IMR-90 (cell line): ENCODE results near the gene KLK12. TPM values are rescaled to one million over a fixed set of nuclear protein-coding genes. Genes with fewer than 3 reads are reported as not detected.

Experiments used
- ATAC-seq: fragments of 200-7000 bp; cut with Tn5 transposase; 2 replicates; pipeline ENCODE4 v1.9.1; 2020; ENCODE audit warnings: low read depth, mild to moderate bottlenecking, moderate library complexity
- BruUV-seq: library from RNA; stranded (reverse); fragments of 400-500 nt; replicated peaks from 2 replicates; lab custom pipeline; 2021; lab: Mats Ljungman, UMichigan
- CTCF ChIA-PET: fragments of 300-600 bp; formaldehyde crosslinking; extraction: SDS; loops from one replicate; lab custom pipeline; 2021; ENCODE audit warnings: antibody characterized with exemption; lab: Yijun Ruan, JAX
- POLR2A ChIA-PET: fragments of 300-600 bp; sonication (Branson Sonifier 250); formaldehyde crosslinking; loops from one replicate; lab custom pipeline; 2022; ENCODE audit warnings: antibody characterized with exemption; ENCODE audit not compliant: unreplicated experiment; lab: Charles Lee
- DNase-seq: peaks from one replicate; pipeline ENCODE4 v3.0.0; 2013
- H2AFZ ChIP-seq: replicated peaks from 2 replicates; pipeline ENCODE3; 2013; ENCODE audit warnings: low read length, mild to moderate bottlenecking; ENCODE audit not compliant: poor library complexity
- H2AK5ac ChIP-seq: 2 replicates; pipeline ENCODE4 v1.6.1; 2013; ENCODE audit warnings: low read depth, low read length, inconsistent platforms
- H2AK9ac ChIP-seq: replicated peaks from 2 replicates; pipeline ENCODE3; 2013; ENCODE audit warnings: mild to moderate bottlenecking, low read depth, low read length, moderate library complexity; ENCODE audit not compliant: poor library complexity
- H2BK120ac ChIP-seq: 2 replicates; pipeline ENCODE4 v1.6.1; 2013; ENCODE audit warnings: low read depth, low read length, inconsistent platforms
- H2BK15ac ChIP-seq: 3 replicates; pipeline ENCODE4 v1.6.1; 2013; ENCODE audit warnings: low read depth, low read length, inconsistent platforms
- H2BK20ac ChIP-seq: 2 replicates; pipeline ENCODE4 v1.6.1; 2013; ENCODE audit warnings: low read depth, mild to moderate bottlenecking, inconsistent platforms, low read length, moderate library complexity
- H2BK5ac ChIP-seq: 2 replicates; pipeline ENCODE4 v1.6.1; 2013; ENCODE audit warnings: mild to moderate bottlenecking, low read depth, low read length, inconsistent platforms; ENCODE audit not compliant: poor library complexity, severe bottlenecking
- H3K14ac ChIP-seq: replicated peaks from 2 replicates; pipeline ENCODE4 v1.6.1; 2013; ENCODE audit warnings: low read depth, low read length, inconsistent platforms
- H3K18ac ChIP-seq: 2 replicates; pipeline ENCODE4 v1.6.1; 2013; ENCODE audit warnings: low read depth, low read length, control low read depth
- H3K23ac ChIP-seq: 2 replicates; pipeline ENCODE4 v1.6.1; 2013; ENCODE audit warnings: low read depth, low read length, inconsistent platforms
- H3K27ac ChIP-seq: 2 replicates; pipeline ENCODE4 v1.5.1; 2013; ENCODE audit warnings: mild to moderate bottlenecking, control low read depth, low read length; ENCODE audit not compliant: insufficient read depth
- H3K27me3 ChIP-seq: 2 replicates; pipeline ENCODE4 v1.6.1; 2013; ENCODE audit warnings: low read length; ENCODE audit not compliant: control insufficient read depth, insufficient read depth
- H3K36me3 ChIP-seq: 2 replicates; pipeline ENCODE4 v1.6.1; 2013; ENCODE audit warnings: low read length, mixed read lengths; ENCODE audit not compliant: control insufficient read depth, insufficient read depth
- H3K4ac ChIP-seq: 2 replicates; pipeline ENCODE4 v1.6.1; 2013; ENCODE audit warnings: low read depth, low read length, inconsistent platforms
- H3K4me1 ChIP-seq: 2 replicates; pipeline ENCODE4 v1.6.1; 2013; ENCODE audit warnings: low read length, mixed read lengths; ENCODE audit not compliant: control insufficient read depth, insufficient read depth
- H3K4me2 ChIP-seq: 2 replicates; pipeline ENCODE4 v1.6.1; 2013; ENCODE audit warnings: low read depth, mild to moderate bottlenecking, control low read depth, low read length, moderate library complexity
- H3K4me3 ChIP-seq: 2 replicates; pipeline ENCODE4 v1.5.1; 2013; ENCODE audit warnings: low read depth, mild to moderate bottlenecking, control low read depth, low read length, moderate library complexity; ENCODE audit not compliant: insufficient read depth
- H3K56ac ChIP-seq: 2 replicates; pipeline ENCODE4 v1.6.1; 2013; ENCODE audit warnings: low read length, inconsistent platforms; ENCODE audit not compliant: insufficient read depth; ENCODE audit errors: extremely low read depth
- H3K79me1 ChIP-seq, 2 experiments: 2 replicates each; pipeline ENCODE4 v1.6.1; 2013; ENCODE audit warnings: low read length in 2 of 2, inconsistent platforms in 1 of 2, low read depth in 1 of 2
- H3K9ac ChIP-seq: 2 replicates; pipeline ENCODE4 v1.6.1; 2013; ENCODE audit warnings: low read depth, low read length, control low read depth
- H3K9me1 ChIP-seq: 2 replicates; pipeline ENCODE4 v1.6.1; 2013; ENCODE audit warnings: low read length, inconsistent platforms; ENCODE audit not compliant: insufficient read depth
- H3K9me3 ChIP-seq: 2 replicates; pipeline ENCODE4 v1.6.1; 2013; ENCODE audit warnings: low read length; ENCODE audit not compliant: control insufficient read depth, insufficient read depth
- H4K20me1 ChIP-seq: 2 replicates; pipeline ENCODE4 v1.6.1; 2013; ENCODE audit warnings: low read length, inconsistent platforms; ENCODE audit not compliant: insufficient read depth
- H4K5ac ChIP-seq: 2 replicates; pipeline ENCODE4 v1.6.1; 2013; ENCODE audit warnings: mild to moderate bottlenecking, low read depth, low read length, control low read depth
- H4K8ac ChIP-seq, 2 experiments: 2 replicates each; pipeline ENCODE4 v1.6.1; 2013; ENCODE audit warnings: low read depth in 2 of 2, low read length in 2 of 2, control low read depth in 1 of 2, inconsistent platforms in 1 of 2
- H4K91ac ChIP-seq: 2 replicates; pipeline ENCODE4 v1.6.1; 2013; ENCODE audit warnings: low read depth, low read length, inconsistent platforms; ENCODE audit not compliant: insufficient read depth
- BHLHE40 ChIP-seq: fragments of 150-350 bp; IDR thresholded peaks from 2 replicates; pipeline ENCODE4 v1.6.1; 2016; ENCODE audit warnings: mild to moderate bottlenecking, low read depth, low read length
- FOS ChIP-seq: fragments of 150-350 bp; IDR thresholded peaks from 2 replicates; pipeline ENCODE4 v1.6.1; 2016; ENCODE audit warnings: low read depth, low read length
- MAFK ChIP-seq: IDR thresholded peaks from 2 replicates; pipeline ENCODE4 v1.6.1; 2012; ENCODE audit warnings: low read depth, low read length, improper control_type of control experiment
- NFE2L2 ChIP-seq: fragments of 150-350 bp; IDR thresholded peaks from 2 replicates; pipeline ENCODE4 v1.6.1; 2016; ENCODE audit warnings: low read depth, mild to moderate bottlenecking, low read length
- POLR2A ChIP-seq: IDR thresholded peaks from 2 replicates; pipeline ENCODE4 v1.6.1; 2012; ENCODE audit warnings: mild to moderate bottlenecking, low read depth, low read length
- RAD21 ChIP-seq: IDR thresholded peaks from 2 replicates; pipeline ENCODE4 v1.6.1; 2012; ENCODE audit warnings: low read length, improper control_type of control experiment
- RCOR1 ChIP-seq: IDR thresholded peaks from 2 replicates; pipeline ENCODE4 v1.6.1; 2012; ENCODE audit warnings: mild to moderate bottlenecking, low read length, improper control_type of control experiment; ENCODE audit not compliant: insufficient replicate concordance
- SMC3 ChIP-seq: fragments of 150-350 bp; IDR thresholded peaks from 2 replicates; pipeline ENCODE4 v1.6.1; 2016; ENCODE audit warnings: low read depth, mild to moderate bottlenecking, antibody characterized with exemption, low read length, moderate library complexity
- WGBS, 2 experiments: methylation state at CpG; one replicate each; pipeline versions ENCODE4 v1.1.5 to v1.1.7; 2013; ENCODE audit warnings: missing lambda C conversion rate in 2 of 2; ENCODE audit not compliant: insufficient read length in 1 of 2; ENCODE audit errors: extremely low coverage in 2 of 2; 5-methylcytosine and 5-hydroxymethylcytosine counted together
- dilution Hi-C: fragments of 300-500 bp; cut with HindIII; formaldehyde crosslinking; loops from one replicate; pipeline ENCODE4 v1.14.3; 2018; ENCODE audit warnings: low sequenced_read_pairs; ENCODE audit not compliant: unreplicated experiment
- in situ Hi-C: fragments of 300-500 bp; cut with MboI; formaldehyde crosslinking; loops from 3 replicates; pipeline ENCODE4 v1.14.3; 2019; ENCODE audit warnings: low sequenced_read_pairs, inconsistent platforms, mixed read lengths
- intact Hi-C: fragments of 100-400 bp; cut with micrococcal nuclease; formaldehyde crosslinking; loops from 2 replicates; pipeline ENCODE4 v1.10.0; 2022
- polyA plus RNA-seq, 3 experiments: library from polyadenylated mRNA; depleted of rRNA; stranded (reverse); fragments of >200 nt; gene quantifications; 2 replicates each; pipeline ENCODE4 v1.2.3, GENCODE V29; 2012; ENCODE audit warnings: low replicate concordance in 1 of 3
- total RNA-seq: library from RNA; depleted of rRNA; stranded (reverse); fragments of >200 nt; gene quantifications from 2 replicates; pipeline ENCODE4 v1.2.3, GENCODE V29; 2012
- TF ChIP-seq, protein P1 (sequence below): conservative IDR thresholded peaks from 2 replicates; pipeline ENCODE4 v1.5.1; 2012; ENCODE audit warnings: mild to moderate bottlenecking, low read depth, low read length, improper control_type of control experiment
- TF ChIP-seq, protein P2 (sequence below): fragments of 150-350 bp; IDR thresholded peaks from 2 replicates; pipeline ENCODE4 v1.6.1; 2017; ENCODE audit warnings: mild to moderate bottlenecking, antibody characterized with exemption, low read length, low read depth

KLK12 gene
- total and polyA plus RNA-seq, 2 of the 4 experiments (the other 2 are of a cell fraction) = not detected

DNA sequence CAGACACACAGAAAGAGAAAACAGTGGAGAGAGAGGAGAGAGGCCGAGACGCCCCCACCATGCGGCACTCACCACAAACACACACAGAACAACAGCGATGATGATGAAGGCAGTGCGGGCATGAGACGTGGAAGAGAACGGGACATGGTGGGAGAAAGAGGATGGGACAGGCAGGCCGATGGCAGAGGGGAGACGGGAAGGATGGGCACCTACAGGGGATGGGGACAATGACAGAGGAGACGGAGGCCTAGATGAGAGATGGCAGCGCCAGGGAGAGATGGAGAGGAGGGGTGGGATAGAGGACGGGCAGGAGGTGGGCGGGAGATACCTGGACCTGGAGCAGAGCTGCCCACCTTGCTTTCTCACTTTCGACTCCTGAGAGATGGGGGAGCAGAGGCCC is 49.0 kb upstream of the KLK12 start:
- Histone ChIP-seq H3K27me3 (no peaks in the 10 kb centered on the region), H3K56ac (no peak overlapping the region), H3K4ac (no peak overlapping the region), H3K9me3 (no peaks in the 10 kb centered on the region; the same call in 1 of the 2 replicates), H3K4me2 (no peak overlapping the region), H3K23ac (no peak overlapping the region), H4K8ac (no peak overlapping the region), H3K4me1 (no peaks in the 10 kb centered on the region), H3K14ac (no peak overlapping the region), H2AK9ac (no peak overlapping the region), H2BK15ac (no peak overlapping the region), H4K20me1 (no peaks in the 10 kb centered on the region), H3K9me1 (no peaks in the 10 kb centered on the region), H2AK5ac (no peak overlapping the region), H3K9ac (no peak overlapping the region), H3K18ac (no peak overlapping the region), H2BK5ac (no peak overlapping the region), H3K4me3 (no peak overlapping the region), H3K79me1 (no peaks in the 10 kb centered on the region), H4K5ac (no peak overlapping the region), H2AFZ (no peak overlapping the region), H4K91ac (no peak overlapping the region), H3K36me3 (no peaks in the 10 kb centered on the region), H2BK20ac (no peak overlapping the region), H3K27ac (no peak overlapping the region), H2BK120ac (no peak overlapping the region)
- in situ Hi-C loops = no loop called here
- no CpG with 5 or more reads among the region's 14 CpGs for WGBS, 2 experiments
- POLR2A ChIA-PET = no interaction called here
- TF ChIP-seq RAD21 (no peak), RCOR1 (no peak), BHLHE40 (no peak), SMC3 (no peak), POLR2A (no peak), MAFK (no peak), NFE2L2 (no peak), FOS (no peak)
- TF ChIP-seq, protein P1, sequence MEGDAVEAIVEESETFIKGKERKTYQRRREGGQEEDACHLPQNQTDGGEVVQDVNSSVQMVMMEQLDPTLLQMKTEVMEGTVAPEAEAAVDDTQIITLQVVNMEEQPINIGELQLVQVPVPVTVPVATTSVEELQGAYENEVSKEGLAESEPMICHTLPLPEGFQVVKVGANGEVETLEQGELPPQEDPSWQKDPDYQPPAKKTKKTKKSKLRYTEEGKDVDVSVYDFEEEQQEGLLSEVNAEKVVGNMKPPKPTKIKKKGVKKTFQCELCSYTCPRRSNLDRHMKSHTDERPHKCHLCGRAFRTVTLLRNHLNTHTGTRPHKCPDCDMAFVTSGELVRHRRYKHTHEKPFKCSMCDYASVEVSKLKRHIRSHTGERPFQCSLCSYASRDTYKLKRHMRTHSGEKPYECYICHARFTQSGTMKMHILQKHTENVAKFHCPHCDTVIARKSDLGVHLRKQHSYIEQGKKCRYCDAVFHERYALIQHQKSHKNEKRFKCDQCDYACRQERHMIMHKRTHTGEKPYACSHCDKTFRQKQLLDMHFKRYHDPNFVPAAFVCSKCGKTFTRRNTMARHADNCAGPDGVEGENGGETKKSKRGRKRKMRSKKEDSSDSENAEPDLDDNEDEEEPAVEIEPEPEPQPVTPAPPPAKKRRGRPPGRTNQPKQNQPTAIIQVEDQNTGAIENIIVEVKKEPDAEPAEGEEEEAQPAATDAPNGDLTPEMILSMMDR = no peak
- TF ChIP-seq, protein P2, sequence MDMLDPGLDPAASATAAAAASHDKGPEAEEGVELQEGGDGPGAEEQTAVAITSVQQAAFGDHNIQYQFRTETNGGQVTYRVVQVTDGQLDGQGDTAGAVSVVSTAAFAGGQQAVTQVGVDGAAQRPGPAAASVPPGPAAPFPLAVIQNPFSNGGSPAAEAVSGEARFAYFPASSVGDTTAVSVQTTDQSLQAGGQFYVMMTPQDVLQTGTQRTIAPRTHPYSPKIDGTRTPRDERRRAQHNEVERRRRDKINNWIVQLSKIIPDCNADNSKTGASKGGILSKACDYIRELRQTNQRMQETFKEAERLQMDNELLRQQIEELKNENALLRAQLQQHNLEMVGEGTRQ = no peak
- no peak for DNase-seq
- CTCF ChIA-PET = no interaction called here
- dilution Hi-C loops = no loop called here
- intact Hi-C loops = no loop called here
- BruUV-seq = no TSS peak
- no peak for ATAC-seq
